ENCODE results near the gene UVSSA.
A peak's percentile ranks its signal among the peaks of the same experiment; 100 is the strongest.

The UVSSA gene

GRCh38 chr4:1342003-1342402, 5.0 kb upstream of the UVSSA start:
- peak overlapping the region; percentile 35 for H3K27ac Mint-ChIP-seq

GRCh38 chr4:1344696-1345095, 2.3 kb upstream of the UVSSA start:
- H3K9me3 Mint-ChIP-seq = no peaks in the 10 kb centered on the region
- peaks cover 42% of the 10 kb centered on the region for H3K4me1 Mint-ChIP-seq (ENCODE audit: low read depth)
- no peak overlapping the region for H3K4me3 Mint-ChIP-seq
- peak overlapping the region; percentile 91 for H3K27ac Mint-ChIP-seq
- no peaks in the 10 kb centered on the region for H3K27me3 Mint-ChIP-seq
- H3K36me3 Mint-ChIP-seq (ENCODE audit: low read depth) = peaks cover 42% of the 10 kb centered on the region
- intact Hi-C loops (cut with micrococcal nuclease) = loop anchor here (10.0 kb wide), 1 partner anchor 380 kb away; the partner anchor contains the start of genes TACC3 and TMEM129

More at GRCh38 chr4:1342003-1342402, 5.0 kb upstream of the UVSSA start:
- Mint-ChIP-seq H3K4me3 (no peak overlapping the region), H3K9me3 (peaks cover 8% of the 10 kb centered on the region), H3K36me3 (ENCODE audit: low read depth) (peaks cover 55% of the 10 kb centered on the region), H3K27me3 (no peaks in the 10 kb centered on the region), H3K4me1 (ENCODE audit: low read depth) (peaks cover 24% of the 10 kb centered on the region)
- intact Hi-C loops (cut with micrococcal nuclease) = loop anchor here (10.0 kb wide), 1 partner anchor 383 kb away; the partner anchor contains the start of genes TACC3 and TMEM129

- intact Hi-C loops (cut with micrococcal nuclease) = loop anchor here (1.0 to 10.0 kb wide), 2 partner anchors 97 to 379 kb away; partner anchors contain the start of genes CTBP1, TACC3 and TMEM129
- Mint-ChIP-seq H3K27ac (peak overlapping the region; percentile 91), H3K36me3 (ENCODE audit: low read depth) (peaks cover 42% of the 10 kb centered on the region), H3K27me3 (no peaks in the 10 kb centered on the region), H3K4me3 (peak overlapping the region; percentile 79), H3K9me3 (no peaks in the 10 kb centered on the region), H3K4me1 (ENCODE audit: low read depth) (peaks cover 50% of the 10 kb centered on the region)
These were observed 866 bp upstream of the UVSSA start for GRCh38 chr4:1345903-1346780.

DNA sequence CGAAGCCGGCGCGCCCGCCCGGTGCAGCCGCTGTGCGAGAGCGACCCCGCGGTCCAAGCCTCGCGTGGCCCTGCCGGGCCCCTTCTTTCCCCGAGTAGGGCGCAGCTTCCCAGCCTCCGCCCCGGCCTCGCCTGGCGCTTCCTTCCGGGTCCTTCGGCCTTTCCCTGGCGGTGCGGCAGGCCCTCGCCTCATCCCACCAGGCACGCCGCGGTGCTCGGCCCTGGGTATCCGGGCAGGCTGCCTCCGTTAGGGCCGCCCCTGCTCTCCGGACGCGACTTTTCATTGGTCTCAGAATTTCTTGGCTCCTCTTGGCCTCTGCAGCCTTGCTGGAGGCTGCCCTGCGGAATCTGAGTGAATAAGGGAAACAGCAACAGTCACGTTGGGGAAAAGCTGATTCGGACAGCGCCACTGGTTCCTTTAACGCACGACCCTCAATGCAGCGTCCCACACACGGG, 429 bp downstream of the UVSSA start:
- H3K36me3 Mint-ChIP-seq (ENCODE audit: low read depth) = peaks cover 39% of the 10 kb centered on the region
- H3K27ac Mint-ChIP-seq = peak overlapping the region; percentile 91
- no peaks in the 10 kb centered on the region for H3K27me3 Mint-ChIP-seq
- intact Hi-C loops (cut with micrococcal nuclease) = loop anchor here (1.0 to 10.0 kb wide), 2 partner anchors 58 to 377 kb away; partner anchors contain the start of genes MAEA, TACC3 and TMEM129
- peaks cover 49% of the 10 kb centered on the region for H3K4me1 Mint-ChIP-seq (ENCODE audit: low read depth)
- no peaks in the 10 kb centered on the region for H3K9me3 Mint-ChIP-seq
- H3K4me3 Mint-ChIP-seq = peak overlapping the region; percentile 79

DNA sequence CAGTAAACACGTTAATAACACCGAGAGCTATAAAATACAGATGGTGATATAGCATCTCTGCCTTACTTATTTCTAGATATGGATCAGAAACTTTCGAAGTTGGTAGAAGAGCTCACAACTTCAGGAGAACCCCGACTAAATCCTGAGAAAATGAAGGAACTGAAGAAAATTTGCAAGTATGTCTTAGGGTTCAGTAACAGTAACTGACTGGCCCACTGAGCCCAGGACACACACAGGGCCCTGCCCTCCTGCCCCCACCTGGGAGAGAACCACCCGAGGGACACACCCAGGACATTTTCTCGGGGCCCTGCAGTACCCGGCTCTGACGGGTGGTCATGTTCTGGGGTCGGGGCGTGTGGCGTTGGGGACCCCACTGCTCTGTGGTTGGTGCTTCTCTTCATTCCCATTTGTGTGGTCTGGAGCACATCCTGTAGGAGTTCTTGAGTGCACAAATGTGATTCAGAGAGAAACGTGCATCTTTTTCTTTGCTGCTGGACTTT, 1.1 kb downstream of the UVSSA start:
- Mint-ChIP-seq H3K36me3 (ENCODE audit: low read depth) (peaks cover 45% of the 10 kb centered on the region), H3K4me1 (ENCODE audit: low read depth) (peaks cover 49% of the 10 kb centered on the region), H3K27ac (peak overlapping the region; percentile 91), H3K4me3 (peak overlapping the region; percentile 79), H3K9me3 (no peaks in the 10 kb centered on the region), H3K27me3 (no peaks in the 10 kb centered on the region)
- intact Hi-C loops (cut with micrococcal nuclease) = loop anchor here (10.0 kb wide), 1 partner anchor 377 kb away; the partner anchor contains the start of genes TACC3 and TMEM129

- H3K4me3 Mint-ChIP-seq = peak overlapping the region; percentile 79
- H3K27me3 Mint-ChIP-seq = no peaks in the 10 kb centered on the region
- peaks cover 52% of the 10 kb centered on the region for H3K36me3 Mint-ChIP-seq (ENCODE audit: low read depth)
- intact Hi-C loops (cut with micrococcal nuclease) = loop anchor here (10.0 kb wide), 1 partner anchor 376 kb away; the partner anchor contains the start of genes TACC3 and TMEM129
- peaks cover 49% of the 10 kb centered on the region for H3K4me1 Mint-ChIP-seq (ENCODE audit: low read depth)
- peak overlapping the region; percentile 91 for H3K27ac Mint-ChIP-seq
- H3K9me3 Mint-ChIP-seq = no peaks in the 10 kb centered on the region
These were observed 1.7 kb downstream of the UVSSA start for GRCh38 chr4:1348746-1349145.

GRCh38 chr4:1349359-1350168, 2.6 kb downstream of the UVSSA start:
- peaks cover 47% of the 10 kb centered on the region for H3K4me1 Mint-ChIP-seq (ENCODE audit: low read depth)
- H3K27ac Mint-ChIP-seq = peak overlapping the region; percentile 91
- peaks cover 57% of the 10 kb centered on the region for H3K36me3 Mint-ChIP-seq (ENCODE audit: low read depth)

GRCh38 chr4:1350169-1350520, 3.1 kb downstream of the UVSSA start:
- Mint-ChIP-seq H3K36me3 (ENCODE audit: low read depth) (peaks cover 60% of the 10 kb centered on the region), H3K27me3 (no peaks in the 10 kb centered on the region), H3K27ac (peak overlapping the region; percentile 91), H3K4me3 (no peak overlapping the region), H3K4me1 (ENCODE audit: low read depth) (peaks cover 41% of the 10 kb centered on the region), H3K9me3 (no peaks in the 10 kb centered on the region)
- intact Hi-C loops (cut with micrococcal nuclease) = loop anchor here (2.0 kb wide), 1 partner anchor 219 kb away; no protein-coding TSS in a partner anchor

More at GRCh38 chr4:1349359-1350168, 2.6 kb downstream of the UVSSA start:
- H3K4me3 Mint-ChIP-seq = no peak overlapping the region
- H3K27me3 Mint-ChIP-seq = no peaks in the 10 kb centered on the region
- H3K9me3 Mint-ChIP-seq = no peaks in the 10 kb centered on the region
- intact Hi-C loops (cut with micrococcal nuclease) = loop anchor here (2.0 to 10.0 kb wide), 2 partner anchors 219 to 375 kb away; partner anchors contain the start of genes TACC3 and TMEM129

GRCh38 chr4:1351854-1352566, 5.0 kb downstream of the UVSSA start:
- H3K4me3 Mint-ChIP-seq = no peak overlapping the region

DNA sequence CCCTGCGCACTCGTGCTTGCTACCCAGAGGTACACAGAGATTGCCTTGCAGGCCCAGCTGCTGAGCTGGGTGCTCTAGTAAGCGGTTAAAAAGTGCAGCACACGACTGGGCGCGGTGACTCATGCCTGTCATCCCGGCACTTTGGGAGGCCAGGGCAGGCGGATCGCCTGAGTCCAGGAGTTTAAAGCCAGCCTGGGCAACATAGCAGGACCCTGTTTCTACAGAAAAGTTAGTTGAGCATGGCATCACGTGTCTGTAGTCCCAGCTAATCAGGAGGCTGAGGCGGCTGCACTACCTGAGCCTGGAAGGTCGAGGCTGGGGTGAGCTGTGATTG, 5.5 kb downstream of the UVSSA start:
- Mint-ChIP-seq H3K36me3 (ENCODE audit: low read depth) (peaks cover 81% of the 10 kb centered on the region), H3K27ac (no peak overlapping the region), H3K27me3 (no peaks in the 10 kb centered on the region), H3K9me3 (no peaks in the 10 kb centered on the region), H3K4me1 (ENCODE audit: low read depth) (peaks cover 32% of the 10 kb centered on the region), H3K4me3 (no peak overlapping the region)
- intact Hi-C loops (cut with micrococcal nuclease) = no loop called here

More at GRCh38 chr4:1351854-1352566, 5.0 kb downstream of the UVSSA start:
- no peak overlapping the region for H3K27ac Mint-ChIP-seq
- H3K27me3 Mint-ChIP-seq = no peaks in the 10 kb centered on the region
- peaks cover 32% of the 10 kb centered on the region for H3K4me1 Mint-ChIP-seq (ENCODE audit: low read depth)
- no peaks in the 10 kb centered on the region for H3K9me3 Mint-ChIP-seq
- H3K36me3 Mint-ChIP-seq (ENCODE audit: low read depth) = peaks cover 76% of the 10 kb centered on the region
- intact Hi-C loops (cut with micrococcal nuclease) = loop anchor here (1.0 to 2.0 kb wide), 2 partner anchors 34 to 221 kb away; no protein-coding TSS in a partner anchor

GRCh38 chr4:1353186-1354055, 6.4 kb downstream of the UVSSA start:
- H3K4me1 Mint-ChIP-seq (ENCODE audit: low read depth) = peaks cover 26% of the 10 kb centered on the region
- peaks cover 89% of the 10 kb centered on the region for H3K36me3 Mint-ChIP-seq (ENCODE audit: low read depth)
- H3K4me3 Mint-ChIP-seq = no peak overlapping the region
- H3K27ac Mint-ChIP-seq = no peak overlapping the region
- H3K27me3 Mint-ChIP-seq = no peaks in the 10 kb centered on the region
- intact Hi-C loops (cut with micrococcal nuclease) = no loop called here
- no peaks in the 10 kb centered on the region for H3K9me3 Mint-ChIP-seq

All from dendritic cell treated with granulocyte-macrophage colony-stimulating factor and Interleukin-4, amounts not matched to agents 40 ng/mL and 50 ng/mL, for 4 days (primary cell).